Measurements from ENCODE around the gene FBXO48. TPM values are rescaled to one million over a fixed set of nuclear protein-coding genes. Genes with fewer than 3 reads are reported as not detected.

Gene FBXO48
- total and polyA plus RNA-seq, 2 experiments from 2014 or later: 1.1 to 1.3 TPM

DNA sequence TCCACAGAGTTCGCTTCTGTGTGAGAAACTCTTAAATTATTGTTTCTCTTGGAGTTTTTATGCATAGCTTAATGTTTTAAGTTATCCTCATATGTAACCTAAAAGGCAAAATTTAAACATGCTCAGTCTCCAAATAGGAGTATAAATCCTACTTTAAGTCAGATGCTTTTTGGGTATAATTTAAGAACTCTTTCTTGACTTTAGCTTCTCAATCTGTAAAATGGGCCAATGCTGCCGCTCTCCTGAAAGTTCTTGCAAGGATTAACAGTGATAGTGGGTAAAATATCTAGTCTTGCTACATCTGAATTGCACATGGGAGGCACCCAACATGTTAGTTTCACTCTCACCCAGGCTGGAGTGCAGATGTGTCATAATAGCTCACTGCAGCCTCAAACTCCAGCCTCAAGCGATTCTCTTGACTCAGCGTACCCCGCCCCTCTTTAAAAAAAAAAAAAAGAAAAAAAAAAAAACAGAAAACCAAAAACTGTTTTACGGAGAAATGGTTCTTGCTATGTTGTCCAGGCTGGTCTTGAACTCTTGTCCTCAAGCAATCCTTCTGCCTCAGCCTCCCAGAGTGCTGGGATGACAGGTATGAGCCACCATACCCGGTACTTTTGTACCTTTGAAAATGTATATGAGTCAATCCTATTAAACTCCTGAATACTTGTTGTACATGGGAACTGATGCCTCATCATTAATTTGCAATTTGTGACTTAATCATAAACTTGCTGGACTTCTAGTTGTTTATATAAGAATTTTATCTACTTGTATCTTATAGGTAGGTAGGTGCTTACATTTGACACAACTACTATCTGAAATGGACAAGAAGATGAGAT, 1.8 kb downstream of the FBXO48 start:
- Mint-ChIP-seq H3K4me3 (peak overlapping the region; percentile 99; the same call in 1 of the 3 replicates), H3K27me3 (ENCODE audit: insufficient read depth, low read depth, poor library complexity) (no peaks in the 10 kb centered on the region), H3K9me3 (no peaks in the 10 kb centered on the region), H3K36me3 (ENCODE audit: low read depth) (no peaks in the 10 kb centered on the region), H3K4me1 (peaks cover 11% of the 10 kb centered on the region; the same call in 2 of the 3 replicates), H3K27ac (no peak overlapping the region)
- Histone ChIP-seq H3F3A (replicated peaks; ENCODE audit: low read depth) (no peaks in the 10 kb centered on the region), H4K20me1 (replicated peaks; ENCODE audit: insufficient read depth) (no peaks in the 10 kb centered on the region; the same call in 1 of the 2 replicates), H3K4me3 (no peak overlapping the region), H3K9me2 (ENCODE audit: insufficient read depth) (no peaks in the 10 kb centered on the region), H3K79me2 (replicated peaks; ENCODE audit: insufficient read depth) (peaks cover 21% of the 10 kb centered on the region), H3K27me3 (ENCODE audit: insufficient read depth) (no peaks in the 10 kb centered on the region), H3K4me2 (no peak overlapping the region; the same call in 1 of the 2 replicates), H3K36me3 (ENCODE audit: insufficient read depth) (no peaks in the 10 kb centered on the region), H3K4me1 (ENCODE audit: insufficient read depth) (peaks cover 9% of the 10 kb centered on the region; the same call in 1 of the 2 replicates), H2AFZ (no peak overlapping the region), H3K27ac (ENCODE audit: low read depth) (no peak overlapping the region)
- DNase-seq (ENCODE audit: low spot score) (no peak), ATAC-seq (no peak)
- TF ChIP-seq EZH2phosphoT487 (IDR thresholded peaks at IDR 0.05; ENCODE audit: unreplicated experiment): no peak

DNA sequence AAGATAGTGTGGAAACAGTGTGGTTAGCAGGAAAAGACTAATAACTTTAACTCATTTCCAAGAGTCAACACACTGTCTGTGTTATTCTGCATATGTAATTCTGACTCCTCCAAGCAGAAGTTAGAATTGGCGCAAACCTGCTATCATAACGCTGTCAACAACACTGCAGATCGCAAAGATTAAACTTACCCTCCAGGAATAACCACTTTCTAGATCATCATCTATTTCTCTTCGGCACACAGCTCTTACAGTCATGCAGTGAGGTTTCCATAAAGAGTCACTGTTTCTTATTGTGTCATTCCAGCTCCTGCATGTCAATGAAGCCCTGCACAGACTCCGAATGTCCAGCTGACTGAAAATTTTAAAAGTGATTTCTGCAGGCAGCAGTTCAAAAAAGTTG, 2.4 kb downstream of the FBXO48 start:
- DNase-seq (ENCODE audit: low spot score): no peak
- H3K9me2 ChIP-seq (ENCODE audit: insufficient read depth): no peaks in the 10 kb centered on the region
- peaks cover 15% of the 10 kb centered on the region for H3K79me2 ChIP-seq (replicated peaks; ENCODE audit: insufficient read depth)
- no peak overlapping the region for H3K27ac ChIP-seq (ENCODE audit: low read depth)
- TF ChIP-seq ZNF114 (CRISPR knock-in tag; IDR thresholded peaks at IDR 0.05): no peak
- no peak for TF ChIP-seq NANOG (IDR thresholded peaks at IDR 0.05; ENCODE audit: borderline replicate concordance)
- TF ChIP-seq STAT1 (IDR thresholded peaks at IDR 0.05; ENCODE audit: unreplicated experiment): no peak
- no peak for TF ChIP-seq CREB1 (CRISPR knock-in tag; IDR thresholded peaks at IDR 0.05; ENCODE audit: low read depth)
- TF ChIP-seq ZNF331 (CRISPR knock-in tag; IDR thresholded peaks at IDR 0.05; ENCODE audit: low read depth): no peak
- no peak for TF ChIP-seq JUNB (IDR thresholded peaks at IDR 0.05; ENCODE audit: unreplicated experiment)
- no peak for TF ChIP-seq EZH2phosphoT487 (IDR thresholded peaks at IDR 0.05; ENCODE audit: unreplicated experiment)
- TF ChIP-seq, protein P1, sequence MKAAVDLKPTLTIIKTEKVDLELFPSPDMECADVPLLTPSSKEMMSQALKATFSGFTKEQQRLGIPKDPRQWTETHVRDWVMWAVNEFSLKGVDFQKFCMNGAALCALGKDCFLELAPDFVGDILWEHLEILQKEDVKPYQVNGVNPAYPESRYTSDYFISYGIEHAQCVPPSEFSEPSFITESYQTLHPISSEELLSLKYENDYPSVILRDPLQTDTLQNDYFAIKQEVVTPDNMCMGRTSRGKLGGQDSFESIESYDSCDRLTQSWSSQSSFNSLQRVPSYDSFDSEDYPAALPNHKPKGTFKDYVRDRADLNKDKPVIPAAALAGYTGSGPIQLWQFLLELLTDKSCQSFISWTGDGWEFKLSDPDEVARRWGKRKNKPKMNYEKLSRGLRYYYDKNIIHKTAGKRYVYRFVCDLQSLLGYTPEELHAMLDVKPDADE (IDR thresholded peaks at IDR 0.05): no peak
- Mint-ChIP-seq H3K36me3 (ENCODE audit: low read depth) (no peaks in the 10 kb centered on the region), H3K27ac (no peak overlapping the region), H3K9me3 (no peaks in the 10 kb centered on the region), H3K4me1 (peaks cover 11% of the 10 kb centered on the region; the same call in 2 of the 3 replicates), H3K4me3 (no peak overlapping the region), H3K27me3 (ENCODE audit: insufficient read depth, low read depth, poor library complexity) (no peaks in the 10 kb centered on the region)
- no peaks in the 10 kb centered on the region for H3F3A ChIP-seq (replicated peaks; ENCODE audit: low read depth)
- H2AFZ ChIP-seq: no peak overlapping the region
- H3K4me3 ChIP-seq: no peak overlapping the region
- no peaks in the 10 kb centered on the region; the same call in 1 of the 2 replicates for H4K20me1 ChIP-seq (replicated peaks; ENCODE audit: insufficient read depth)
- no peaks in the 10 kb centered on the region for H3K27me3 ChIP-seq (ENCODE audit: insufficient read depth)
- no peak for ATAC-seq
- no peaks in the 10 kb centered on the region for H3K36me3 ChIP-seq (ENCODE audit: insufficient read depth)
- H3K4me2 ChIP-seq: no peak overlapping the region
- peaks cover 9% of the 10 kb centered on the region; the same call in 1 of the 2 replicates for H3K4me1 ChIP-seq (ENCODE audit: insufficient read depth)
